Medulla oblongata (tissue), 1 donor: Measurements from ENCODE around the gene WDR26.
A peak's percentile ranks its signal among the peaks of the same experiment; 100 is the strongest.

ENCODE experiments used
- DNase-seq: peaks from one replicate; pipeline ENCODE4 v3.0.0-alpha.2; 2015; ENCODE audit errors: extremely low spot score

Gene WDR26

GRCh38 chr1:224393294-224393693 lies 41.3 kb downstream of the WDR26 start:
- DNase-seq, result no peak

GRCh38 chr1:224392411-224393249 lies 42.0 kb downstream of the WDR26 start:
- no peak for DNase-seq

- DNase-seq, result no peak
These were observed 44.1 kb downstream of the WDR26 start for GRCh38 chr1:224390517-224390916.

GRCh38 chr1:224387943-224388342 lies 46.7 kb downstream of the WDR26 start:
- DNase-seq, result no peak

- no peak for DNase-seq
These were observed 47.2 kb downstream of the WDR26 start for GRCh38 chr1:224387302-224387912.

- no peak for DNase-seq
These were observed 51.4 kb downstream of the WDR26 start for GRCh38 chr1:224383218-224383617.

GRCh38 chr1:224381880-224382548 lies 52.6 kb downstream of the WDR26 start:
- DNase-seq, result no peak

- DNase-seq, result peak; percentile 52
These were observed 54.6 kb downstream of the WDR26 start for GRCh38 chr1:224380003-224380402.

GRCh38 chr1:224378855-224379631 lies 55.6 kb downstream of the WDR26 start:
- DNase-seq, result peak; percentile 30

- DNase-seq, result no peak
These were observed 57.0 kb downstream of the WDR26 start for GRCh38 chr1:224377676-224378006.

GRCh38 chr1:224375059-224375458 lies 59.5 kb downstream of the WDR26 start:
- no peak for DNase-seq

GRCh38 chr1:224373008-224373590 lies 61.5 kb downstream of the WDR26 start:
- DNase-seq, result no peak

- DNase-seq, result no peak
These were observed 66.2 kb downstream of the WDR26 start for GRCh38 chr1:224368409-224368808.

- DNase-seq, result no peak
These were observed 75.4 kb downstream of the WDR26 start for GRCh38 chr1:224359207-224359606.

- no peak for DNase-seq
These were observed 76.4 kb downstream of the WDR26 start for GRCh38 chr1:224358237-224358636.

GRCh38 chr1:224357626-224358124 lies 76.9 kb downstream of the WDR26 start:
- DNase-seq, result no peak

GRCh38 chr1:224356685-224357625 lies 77.6 kb downstream of the WDR26 start, which contains the start of gene CNIH4:
TSS of gene CNIH4 (plus strand) at chr1:224356879. CDS start at chr1:224356925, 46 bp downstream.
- DNase-seq, result peak; percentile 98

GRCh38 chr1:224353975-224354925 lies 80.3 kb downstream of the WDR26 start:
- no peak for DNase-seq
